Endothelial cell of umbilical vein (primary cell): ENCODE data around the gene RMND1. TPM values are rescaled to one million over a fixed set of nuclear protein-coding genes. Genes with fewer than 3 reads are reported as not detected.

ENCODE experiments used
- BruUV-seq: library from RNA; stranded (reverse); fragments of 400-500 nt; replicated peaks from 2 replicates; lab custom pipeline; 2021; lab: Mats Ljungman, UMichigan
- CTCF ChIA-PET: fragments of 300-600, 350-600 bp; sonication (Branson Sonifier 250); formaldehyde crosslinking; loops from one replicate; lab custom pipeline; 2021; ENCODE audit warnings: antibody characterized with exemption, inconsistent platforms; lab: Charles Lee
- POLR2A ChIA-PET: fragments of 300-600, 350-600 bp; sonication (Branson Sonifier 250); formaldehyde crosslinking; loops from one replicate; lab custom pipeline; 2021; ENCODE audit warnings: antibody characterized with exemption, inconsistent platforms; lab: Charles Lee
- DNase-seq: peaks from one replicate; pipeline ENCODE4 v3.0.0-alpha.2; 2011; ENCODE audit warnings: low read depth, low spot score
- FAIRE-seq: peaks from 2 replicates; lab custom pipeline; 2011; peaks lifted over from hg19 to GRCh38; lab: Jason Lieb, UNC
- H2AFZ ChIP-seq: 2 replicates; pipeline ENCODE4 v1.6.0; 2012; ENCODE audit warnings: low read depth, low read length, control low read depth, inconsistent platforms
- H3K27ac ChIP-seq: 2 replicates; pipeline ENCODE4 v1.5.1; 2011; ENCODE audit warnings: low read depth, mild to moderate bottlenecking, control low read depth, low read length, moderate library complexity; ENCODE audit not compliant: insufficient read depth
- H3K27me3 ChIP-seq, 2 experiments: 2 replicates each; pipeline versions ENCODE4 v1.6.0 to v1.6.1; 2011; ENCODE audit warnings: low read length in 2 of 2, mixed read lengths in 1 of 2; ENCODE audit not compliant: control insufficient read depth in 2 of 2, insufficient read depth in 2 of 2
- H3K36me3 ChIP-seq, 2 experiments: 2 replicates in 1 of 2; 3 replicates in 1 of 2; pipeline ENCODE4 v1.5.1; 2011; ENCODE audit warnings: low read length in 2 of 2, mild to moderate bottlenecking in 1 of 2, moderate library complexity in 1 of 2; ENCODE audit not compliant: control insufficient read depth in 2 of 2, insufficient read depth in 2 of 2; ENCODE audit errors: extremely low read depth in 1 of 2
- H3K4me1 ChIP-seq: 3 replicates; pipeline ENCODE4 v1.5.1; 2011; ENCODE audit warnings: mild to moderate bottlenecking, low read length; ENCODE audit not compliant: control insufficient read depth, insufficient read depth; ENCODE audit errors: extremely low read depth
- H3K4me2 ChIP-seq: 2 replicates; pipeline ENCODE4 v1.6.1; 2011; ENCODE audit warnings: low read length, control low read depth, mixed read lengths; ENCODE audit not compliant: insufficient read depth
- H3K4me3 ChIP-seq, 3 experiments: fragments of 200-600 bp in 1 of 3; sonication (generic), shearing (Covaris generic) in 1 of 3; replicated peaks in 1 of 3; 2 replicates each; pipeline ENCODE4 v1.5.1; 2011 to 2016; ENCODE audit warnings: control low read depth in 3 of 3, low read length in 3 of 3, mild to moderate bottlenecking in 2 of 3, inconsistent platforms in 1 of 3, low read depth in 1 of 3, moderate library complexity in 1 of 3; ENCODE audit not compliant: insufficient read depth in 1 of 3
- H3K79me2 ChIP-seq: 2 replicates; pipeline ENCODE4 v1.6.0; 2012; ENCODE audit warnings: low read length, inconsistent platforms; ENCODE audit not compliant: control insufficient read depth, insufficient read depth
- H3K9ac ChIP-seq: replicated peaks from 2 replicates; pipeline ENCODE3; 2011; ENCODE audit warnings: low read length, control low read depth; ENCODE audit not compliant: insufficient read depth; ENCODE audit errors: extremely low read depth
- H3K9me1 ChIP-seq: replicated peaks from 3 replicates; pipeline ENCODE4 v1.6.0; 2011; ENCODE audit warnings: mild to moderate bottlenecking, low read length; ENCODE audit not compliant: control insufficient read depth, insufficient read depth; ENCODE audit errors: extremely low read depth
- H3K9me3 ChIP-seq: replicated peaks from 2 replicates; pipeline ENCODE4 v1.5.1; 2012; ENCODE audit warnings: low read length, inconsistent platforms; ENCODE audit not compliant: control insufficient read depth, insufficient read depth
- H4K20me1 ChIP-seq: replicated peaks from 2 replicates; pipeline ENCODE3; 2011; ENCODE audit warnings: mild to moderate bottlenecking, low read length; ENCODE audit not compliant: control insufficient read depth, insufficient read depth; ENCODE audit errors: extremely low read depth
- CTCF ChIP-seq, 2 donors: IDR thresholded peaks; 1 replicate in 1 of 2; 2 replicates in 1 of 2; pipeline ENCODE4 v1.5.1; 2011; ENCODE audit warnings: low read length in 2 of 2, mild to moderate bottlenecking in 2 of 2, moderate library complexity in 2 of 2, control low read depth in 1 of 2, inconsistent platforms in 1 of 2, low read depth in 1 of 2; ENCODE audit not compliant: insufficient read depth in 1 of 2; ENCODE audit errors: extremely low read depth in 1 of 2
- EZH2 ChIP-seq: IDR thresholded peaks from 2 replicates; pipeline ENCODE4 v1.6.1; 2012; ENCODE audit warnings: borderline replicate concordance, low read depth, mild to moderate bottlenecking, moderate library complexity, low read length, inconsistent platforms; ENCODE audit not compliant: severe bottlenecking
- FOS ChIP-seq: IDR thresholded peaks from 2 replicates; pipeline ENCODE4 v1.6.1; 2011; ENCODE audit warnings: mild to moderate bottlenecking, low read length, moderate library complexity, borderline replicate concordance; ENCODE audit not compliant: insufficient read depth
- GATA2 ChIP-seq: IDR thresholded peaks from 2 replicates; pipeline ENCODE4 v1.7.0; 2011; ENCODE audit warnings: low read depth, mild to moderate bottlenecking, moderate library complexity, mixed read lengths, low read length; ENCODE audit not compliant: insufficient read length, insufficient read depth
- JUN ChIP-seq: IDR thresholded peaks from 2 replicates; pipeline ENCODE4 v1.6.1; 2011; ENCODE audit warnings: borderline replicate concordance, low read depth; ENCODE audit not compliant: insufficient read length, insufficient read depth
- MAX ChIP-seq: IDR thresholded peaks from 2 replicates; pipeline ENCODE4 v1.6.1; 2011; ENCODE audit not compliant: insufficient read depth, insufficient read length
- MYC ChIP-seq: IDR thresholded peaks from one replicate; pipeline ENCODE4 v1.6.1; 2011; ENCODE audit warnings: mild to moderate bottlenecking, low read depth, low read length
- POLR2A ChIP-seq: IDR thresholded peaks from 2 replicates; pipeline ENCODE4 v1.6.1; 2012; ENCODE audit warnings: low read depth, mild to moderate bottlenecking, control low read depth, low read length
- POLR2AphosphoS5 ChIP-seq: IDR thresholded peaks from 2 replicates; pipeline ENCODE4 v1.6.1; 2012; ENCODE audit warnings: low read depth, mild to moderate bottlenecking, control low read depth, low read length, moderate library complexity; ENCODE audit not compliant: insufficient read depth
- dilution Hi-C: fragments of 300-500 bp; cut with MboI; formaldehyde crosslinking; loops from one replicate; pipeline ENCODE4 v1.15.0; 2019; ENCODE audit warnings: low sequenced_read_pairs; ENCODE audit not compliant: extremely low pct_ligation_motif_present
- intact Hi-C: fragments of 100-400 bp; cut with micrococcal nuclease; formaldehyde crosslinking; loops from one replicate; pipeline ENCODE4 v1.10.0; 2022
- polyA plus RNA-seq, 4 experiments: library from polyadenylated mRNA; depleted of rRNA in 3 of 4; stranded (reverse) in 3 of 4; unstranded in 1 of 4; fragments of >200 nt; gene quantifications; 2 replicates each; pipeline versions ENCODE4 v1.2.1 to v1.2.3, GENCODE V29; 2011 to 2012; ENCODE audit warnings: missing spikeins in 1 of 4
- total RNA-seq: library from RNA; stranded (reverse); gene quantifications from 2 replicates; pipeline ENCODE4 v1.2.3, GENCODE V29; 2021

The RMND1 gene
- total and polyA plus RNA-seq, 2 donors (not counting 3 experiments of a cell fraction or from before 2014, with no cell fraction given) = 6.3 to 21.4 TPM

- no peaks in the 10 kb centered on the region for H3K27me3 ChIP-seq
- peaks cover 0 to 2% of the 10 kb centered on the region in 2 experiments for H3K36me3 ChIP-seq
- intact Hi-C loops (no loop called here), dilution Hi-C loops (no loop called here)
- CTCF ChIA-PET = interaction anchor here (0.6 to 1.2 kb wide), 5 partner anchors 8 to 1505 kb away, joined by 3 to 5 read pairs (median 3); no protein-coding TSS in a partner anchor
- no peaks in the 10 kb centered on the region for H3K9me3 ChIP-seq
- POLR2A ChIA-PET = no interaction called here
- no peak overlapping the region for H3K27ac ChIP-seq
- no peak overlapping the region for H3K4me3 ChIP-seq
- H3K79me2 ChIP-seq = peaks cover 32% of the 10 kb centered on the region
- DNase-seq (no peak), FAIRE-seq (no peak)
- BruUV-seq = no TSS peak
- no peaks in the 10 kb centered on the region for H4K20me1 ChIP-seq
- H3K4me1 ChIP-seq = peaks cover 16% of the 10 kb centered on the region
- H3K9me1 ChIP-seq = no peaks in the 10 kb centered on the region
- no peak for TF ChIP-seq JUN
- H3K4me2 ChIP-seq = no peak overlapping the region
- no peak overlapping the region for H2AFZ ChIP-seq
- H3K9ac ChIP-seq = no peak overlapping the region
Observed at GRCh38 chr6:151448623-151449022, 3.3 kb downstream of the RMND1 start.

GRCh38 chr6:151447237-151447636 lies 4.7 kb downstream of the RMND1 start:
- no peak overlapping the region for H3K27ac ChIP-seq
- no peak for FAIRE-seq
- TF ChIP-seq JUN (no peak), MYC (no peak), POLR2AphosphoS5 (no peak), CTCF (IDR thresholded peaks at IDR 0.05; ENCODE audit: extremely low read depth in 1 of 2, insufficient read depth in 1 of 2, low read depth in 1 of 2, low read length in 2 of 2) (no peak), MAX (no peak), GATA2 (no peak), EZH2 (no peak), POLR2A (no peak), FOS (no peak)
- H3K79me2 ChIP-seq = peaks cover 23% of the 10 kb centered on the region
- no peaks in the 10 kb centered on the region for H4K20me1 ChIP-seq
- intact Hi-C loops (no loop called here), dilution Hi-C loops (no loop called here)
- peaks cover 11% of the 10 kb centered on the region for H3K4me1 ChIP-seq
- no peak overlapping the region for H2AFZ ChIP-seq
- POLR2A ChIA-PET = no interaction called here
- no TSS peak for BruUV-seq
- no peak overlapping the region for H3K4me3 ChIP-seq
- no peaks in the 10 kb centered on the region for H3K9me3 ChIP-seq
- H3K36me3 ChIP-seq = peaks cover 0 to 2% of the 10 kb centered on the region in 2 experiments
- H3K9me1 ChIP-seq = no peaks in the 10 kb centered on the region
- no peaks in the 10 kb centered on the region for H3K27me3 ChIP-seq
- no peak overlapping the region for H3K4me2 ChIP-seq
- CTCF ChIA-PET = no interaction called here
- no peak for DNase-seq
- no peak overlapping the region for H3K9ac ChIP-seq
